Activated CD8-positive, alpha-beta T cell treated with anti-CD3 and anti-CD28 coated beads for 36 hours (primary cell): ENCODE measurements around the gene CSF1R. TPM values are rescaled to one million over a fixed set of nuclear protein-coding genes. Genes with fewer than 3 reads are reported as not detected.

Experiments used
- ATAC-seq: fragments of 200-7000 bp; cut with Tn5 transposase; one replicate; pipeline ENCODE4 v1.10.0; 2021; ENCODE audit warnings: mild to moderate bottlenecking, moderate library complexity
- CTCF ChIA-PET: fragments of 350-600 bp; sonication (Branson Sonifier 250); formaldehyde crosslinking; loops from one replicate; lab custom pipeline; 2021; ENCODE audit warnings: antibody characterized with exemption; lab: Charles Lee
- POLR2A ChIA-PET: fragments of 350-600 bp; sonication (Branson Sonifier 250); formaldehyde crosslinking; loops from one replicate; lab custom pipeline; 2021; ENCODE audit warnings: antibody characterized with exemption; lab: Charles Lee
- DNase-seq: peaks from one replicate; pipeline ENCODE4 v3.0.0-alpha.2; 2020
- H3K27ac Mint-ChIP-seq: one replicate; pipeline ENCODE4 v1.8.0; 2021; ENCODE audit warnings: mild to moderate bottlenecking, mixed read lengths
- H3K27me3 Mint-ChIP-seq: one replicate; pipeline ENCODE4 v1.8.0; 2021; ENCODE audit warnings: mixed read lengths
- H3K36me3 Mint-ChIP-seq: one replicate; pipeline ENCODE4 v1.8.0; 2021; ENCODE audit warnings: low read depth, mixed read lengths
- H3K4me1 Mint-ChIP-seq: one replicate; pipeline ENCODE4 v1.8.0; 2021; ENCODE audit warnings: low read depth, mixed read lengths
- H3K4me3 Mint-ChIP-seq: one replicate; pipeline ENCODE4 v1.8.0; 2021; ENCODE audit warnings: mild to moderate bottlenecking, moderate library complexity, mixed read lengths
- H3K9me3 Mint-ChIP-seq: one replicate; pipeline ENCODE4 v1.8.0; 2021; ENCODE audit warnings: mixed read lengths
- CTCF ChIP-seq: fragments of 200-600 bp; IDR thresholded peaks from one replicate; pipeline ENCODE4 v1.8.0; 2022; ENCODE audit warnings: antibody characterized with exemption, mild to moderate bottlenecking
- intact Hi-C: fragments of 100-400 bp; cut with micrococcal nuclease; formaldehyde crosslinking; loops from one replicate; pipeline ENCODE4 v1.10.0; 2022
- total RNA-seq, 2 experiments: library from RNA; stranded (reverse); gene quantifications; one replicate each; pipeline ENCODE4 v1.2.3, GENCODE V29; 2021

CSF1R gene
- total RNA-seq, 2 experiments from 2014 or later: not detected

GRCh38 chr5:150124596-150124995 lies 38.2 kb upstream of the CSF1R start:
- no peak for TF ChIP-seq CTCF
- Mint-ChIP-seq H3K4me1 (no peaks in the 10 kb centered on the region), H3K27me3 (no peaks in the 10 kb centered on the region), H3K4me3 (no peak overlapping the region), H3K36me3 (no peaks in the 10 kb centered on the region), H3K27ac (no peak overlapping the region), H3K9me3 (no peaks in the 10 kb centered on the region)
- POLR2A ChIA-PET: no interaction called here
- DNase-seq (no peak), ATAC-seq (no peak)
- intact Hi-C loops: no loop called here
- CTCF ChIA-PET: interaction anchor here (1.0 kb wide), 1 partner anchor 11 kb away, joined by 3 read pairs; no protein-coding TSS in a partner anchor

DNA sequence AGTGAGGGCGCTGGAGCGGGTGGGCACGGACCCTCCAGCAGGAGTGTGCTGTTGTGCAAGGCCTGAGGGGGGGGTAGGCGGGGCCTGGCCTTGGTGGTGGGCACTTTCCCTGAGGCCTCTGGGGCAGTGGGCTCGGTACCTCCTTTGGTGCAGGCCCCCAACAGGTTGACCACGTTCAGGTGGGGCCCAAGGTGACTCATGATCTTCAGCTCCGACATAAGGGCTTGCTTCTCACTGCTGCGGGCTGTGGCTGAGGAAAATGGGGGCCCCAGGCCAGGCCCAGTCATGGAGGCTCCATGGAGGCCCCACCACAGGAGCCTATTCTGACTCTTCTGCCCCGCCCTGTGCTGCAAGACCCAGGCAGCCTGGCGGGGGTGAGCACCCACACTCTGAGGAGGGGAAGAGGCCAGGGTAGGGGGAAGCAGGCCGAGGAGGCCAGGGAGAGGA lies 37.8 kb upstream of the CSF1R start:
- intact Hi-C loops: no loop called here
- Mint-ChIP-seq H3K36me3 (no peaks in the 10 kb centered on the region), H3K4me1 (no peaks in the 10 kb centered on the region), H3K27ac (no peak overlapping the region), H3K4me3 (no peak overlapping the region), H3K27me3 (no peaks in the 10 kb centered on the region), H3K9me3 (no peaks in the 10 kb centered on the region)
- POLR2A ChIA-PET: no interaction called here
- DNase-seq (no peak), ATAC-seq (no peak)
- TF ChIP-seq CTCF: no peak
- CTCF ChIA-PET: interaction anchor here (1.0 kb wide), 1 partner anchor 11 kb away, joined by 3 read pairs; no protein-coding TSS in a partner anchor

GRCh38 chr5:150123542-150123941 lies 37.2 kb upstream of the CSF1R start:
- DNase-seq (no peak), ATAC-seq (no peak)
- ChIA-PET POLR2A (no interaction called here), CTCF (interaction anchor here (1.0 kb wide), 1 partner anchor 12 kb away, joined by 3 read pairs; no protein-coding TSS in a partner anchor)
- Mint-ChIP-seq H3K4me3 (no peak overlapping the region), H3K4me1 (no peaks in the 10 kb centered on the region), H3K27ac (no peak overlapping the region), H3K9me3 (no peaks in the 10 kb centered on the region), H3K36me3 (no peaks in the 10 kb centered on the region), H3K27me3 (no peaks in the 10 kb centered on the region)
- intact Hi-C loops: no loop called here
- TF ChIP-seq CTCF: no peak

GRCh38 chr5:150122536-150123481 lies 36.5 kb upstream of the CSF1R start:
- CTCF ChIA-PET: interaction anchor here (1.0 to 1.3 kb wide), 3 partner anchors 9 to 108 kb away, joined by 3 read pairs; no protein-coding TSS in a partner anchor
- POLR2A ChIA-PET: no interaction called here
- H3K4me1 Mint-ChIP-seq: no peaks in the 10 kb centered on the region

More at GRCh38 chr5:150122536-150123481, 36.5 kb upstream of the CSF1R start:
- Mint-ChIP-seq H3K4me3 (no peak overlapping the region), H3K36me3 (no peaks in the 10 kb centered on the region), H3K27ac (no peak overlapping the region), H3K9me3 (no peaks in the 10 kb centered on the region), H3K27me3 (no peaks in the 10 kb centered on the region)
- DNase-seq (no peak), ATAC-seq (no peak)
- no peak for TF ChIP-seq CTCF
- intact Hi-C loops: no loop called here
